HG03175 (cell line): ENCODE results near the gene SNRK.
"Not testable (repeated sequence)": the region's sequence is repeated elsewhere in the genome, so short reads cannot be mapped to it uniquely, and the experiment has no call there.

Source experiments
- ATAC-seq: cut with Tn5 transposase; IDR thresholded peaks from one replicate; pipeline ENCODE4 v1.9.1; 2021; ENCODE audit warnings: mild to moderate bottlenecking, moderate library complexity; ENCODE audit not compliant: unreplicated experiment

The SNRK gene

GRCh38 chr3:43343815-43344214 is 57.5 kb downstream of the SNRK start:
- ATAC-seq = no peak

- ATAC-seq = no peak
These were observed 58.2 kb downstream of the SNRK start for GRCh38 chr3:43344520-43344919.

DNA sequence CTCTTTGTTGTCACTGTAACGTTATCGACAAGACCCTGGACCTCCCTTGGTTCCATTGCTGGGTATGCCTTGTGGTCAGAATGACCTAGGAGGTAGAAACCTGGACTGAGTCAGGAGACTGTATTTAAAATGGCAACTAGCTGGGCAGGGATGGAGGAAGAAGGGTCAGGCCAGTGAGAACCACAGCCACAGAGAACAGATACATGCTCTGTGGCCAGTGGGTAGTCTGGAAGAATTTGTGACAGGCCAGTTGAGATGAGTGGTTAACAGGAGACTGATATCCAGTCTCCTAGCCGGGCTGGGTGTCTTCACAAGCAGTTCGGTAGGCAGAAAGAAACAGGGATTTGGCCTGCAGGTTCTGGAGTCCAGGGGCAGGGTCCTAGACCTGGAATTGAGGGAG is 58.9 kb downstream of the SNRK start:
- ATAC-seq = no peak

GRCh38 chr3:43345877-43346276 is 59.5 kb downstream of the SNRK start:
- no peak for ATAC-seq

- ATAC-seq = no peak
These were observed 60.8 kb downstream of the SNRK start for GRCh38 chr3:43346978-43347749.

GRCh38 chr3:43347774-43348173 is 61.4 kb downstream of the SNRK start:
- ATAC-seq = no peak

DNA sequence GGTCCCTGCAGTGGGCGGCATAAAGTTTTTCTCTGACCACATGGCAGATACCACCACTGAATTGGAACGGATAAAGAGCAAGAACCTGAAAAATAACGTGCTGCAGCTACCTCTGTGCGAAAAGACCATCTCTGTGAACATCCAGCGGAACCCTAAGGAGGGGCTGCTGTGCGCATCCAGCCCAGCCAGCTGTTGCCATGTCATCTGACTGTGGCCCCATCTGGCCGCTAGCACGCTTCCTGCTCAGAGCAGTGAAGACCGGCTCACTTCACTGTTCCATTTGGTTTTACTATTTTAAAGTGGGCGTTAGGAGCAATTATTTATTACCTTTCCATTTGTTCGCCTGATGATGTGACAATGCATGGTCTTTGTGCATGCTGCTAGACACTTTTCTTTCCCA is 62.0 kb downstream of the SNRK start:
- ATAC-seq = no peak

DNA sequence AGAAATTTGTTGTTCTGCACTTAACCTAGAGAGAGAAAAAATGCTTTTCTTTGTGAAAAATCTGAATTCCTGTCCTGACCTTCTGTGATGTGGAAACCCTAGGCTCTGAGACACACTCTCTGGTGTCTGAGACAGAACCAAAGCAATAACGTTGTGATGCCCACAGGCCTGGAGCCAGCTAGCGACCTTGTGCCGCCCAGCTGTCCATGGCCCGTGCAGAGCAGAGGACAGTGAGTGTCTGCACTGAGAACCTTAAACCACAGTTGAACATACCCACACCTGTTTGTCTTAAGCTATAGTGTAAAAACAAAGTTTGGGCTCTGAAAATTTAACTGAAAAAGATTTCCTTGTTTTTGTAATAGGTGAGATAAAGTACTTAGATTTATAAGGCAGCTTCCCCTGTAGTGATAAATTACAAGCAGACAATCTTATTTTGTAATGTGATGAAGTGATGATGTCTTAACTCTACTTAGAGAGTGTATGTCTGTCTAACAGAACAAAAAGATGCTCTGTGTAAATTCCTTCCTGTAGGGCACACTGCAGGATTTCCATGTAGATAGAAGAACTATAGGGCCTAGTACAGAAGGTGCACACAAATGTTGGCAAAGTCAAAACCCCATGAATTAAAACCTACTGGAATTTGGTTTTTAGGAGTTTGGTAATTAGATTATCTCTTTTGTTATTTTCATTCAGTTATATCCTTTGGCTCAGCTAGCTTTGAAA is 62.7 kb downstream of the SNRK start:
- no peak for ATAC-seq

DNA sequence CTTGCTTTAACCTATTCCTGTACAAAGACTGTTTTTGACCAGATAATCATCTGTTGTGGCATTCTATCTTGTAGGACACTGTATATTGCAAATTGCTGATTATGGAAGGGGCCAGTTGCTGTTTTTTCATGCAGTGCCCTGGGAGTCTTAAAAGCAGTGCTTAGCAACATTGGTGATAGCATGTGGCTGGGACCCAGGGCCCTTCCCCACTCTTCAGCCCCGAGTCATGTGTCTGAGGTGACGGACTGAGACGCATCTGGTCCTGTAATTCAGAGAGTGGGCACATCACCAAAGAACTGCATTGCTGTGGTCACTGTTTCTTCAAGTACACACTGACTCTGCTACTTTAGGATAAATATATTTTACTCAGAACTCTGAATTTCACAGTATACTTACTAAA is 63.4 kb downstream of the SNRK start:
- ATAC-seq = no peak

DNA sequence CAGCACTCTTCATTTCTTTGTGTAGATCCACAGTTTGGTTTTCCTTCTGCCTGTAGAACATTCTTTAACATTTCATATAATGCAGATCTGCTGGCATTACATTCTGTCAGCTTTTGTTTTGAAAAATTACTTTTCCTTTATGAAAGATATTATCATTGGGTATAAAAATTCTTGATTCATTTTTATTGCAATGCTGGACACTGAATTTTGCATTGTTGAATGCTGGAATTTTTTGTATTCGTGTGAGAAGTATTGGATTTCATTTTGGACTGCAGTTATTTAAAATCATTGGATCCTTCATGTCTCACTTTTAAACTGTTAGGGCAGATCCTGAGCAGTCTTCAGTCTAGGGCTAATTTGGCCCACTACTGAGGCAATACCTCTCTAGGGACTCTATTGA is 67.1 kb downstream of the SNRK start:
- ATAC-seq = no peak

GRCh38 chr3:43353923-43354670 is 67.8 kb downstream of the SNRK start:
- no peak for ATAC-seq

- ATAC-seq = not testable (repeated sequence)
These were observed 69.7 kb downstream of the SNRK start for GRCh38 chr3:43356033-43356432.

- no peak for ATAC-seq
These were observed 74.7 kb downstream of the SNRK start for GRCh38 chr3:43361077-43361476.

GRCh38 chr3:43362183-43362582 is 75.8 kb downstream of the SNRK start:
- no peak for ATAC-seq

DNA sequence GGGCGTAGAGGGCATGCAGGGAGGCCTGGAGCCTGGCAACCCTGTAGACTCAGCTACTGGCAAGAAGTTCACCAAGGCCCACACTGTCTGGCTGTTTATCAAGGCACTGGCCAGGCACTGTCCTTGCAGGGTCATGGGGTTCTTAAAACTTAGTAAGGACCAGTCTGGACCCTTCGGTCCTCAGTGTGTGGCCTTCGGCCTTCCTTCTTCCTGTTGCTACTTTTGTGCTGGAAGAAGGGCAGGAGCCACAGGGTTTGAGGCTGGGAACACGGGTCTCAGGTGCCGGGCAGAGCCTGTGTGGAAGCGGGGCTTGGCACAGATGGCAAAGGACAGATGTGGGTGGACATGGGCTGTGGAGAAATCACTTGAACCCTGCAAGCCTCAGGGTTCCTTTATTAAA is 76.6 kb downstream of the SNRK start:
- no peak for ATAC-seq

DNA sequence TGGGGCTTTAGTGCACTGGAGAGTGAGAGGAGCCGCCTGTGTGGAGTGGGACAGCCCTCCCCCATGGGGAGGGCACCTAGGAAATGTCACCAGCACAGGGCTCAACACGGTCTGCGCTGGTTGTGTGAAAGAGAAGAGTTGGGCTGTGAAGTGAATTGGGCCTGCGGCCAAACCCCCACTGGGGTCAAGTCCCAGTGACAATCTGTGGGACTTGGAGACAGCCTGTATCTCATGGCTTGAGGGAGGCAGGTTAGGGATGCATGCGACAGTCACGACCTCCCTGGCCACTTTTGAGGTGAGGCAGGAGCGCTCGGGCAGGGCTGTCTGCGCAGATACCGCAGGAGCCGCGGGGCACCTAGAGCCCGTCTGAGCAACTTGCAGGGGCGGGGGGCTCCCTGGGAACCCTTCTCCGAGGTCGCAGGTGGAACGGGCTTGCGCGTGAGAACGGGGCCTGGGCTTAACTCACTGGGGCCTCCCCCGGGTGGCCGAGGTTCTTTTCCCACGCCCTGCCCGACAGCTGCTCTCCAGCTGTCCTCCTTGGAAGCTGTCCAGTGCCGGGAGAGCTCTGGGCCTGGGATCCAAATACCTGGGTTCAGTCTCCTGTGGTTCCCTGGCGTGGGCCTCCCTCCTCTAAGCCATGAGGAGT is 77.4 kb downstream of the SNRK start:
- no peak for ATAC-seq

DNA sequence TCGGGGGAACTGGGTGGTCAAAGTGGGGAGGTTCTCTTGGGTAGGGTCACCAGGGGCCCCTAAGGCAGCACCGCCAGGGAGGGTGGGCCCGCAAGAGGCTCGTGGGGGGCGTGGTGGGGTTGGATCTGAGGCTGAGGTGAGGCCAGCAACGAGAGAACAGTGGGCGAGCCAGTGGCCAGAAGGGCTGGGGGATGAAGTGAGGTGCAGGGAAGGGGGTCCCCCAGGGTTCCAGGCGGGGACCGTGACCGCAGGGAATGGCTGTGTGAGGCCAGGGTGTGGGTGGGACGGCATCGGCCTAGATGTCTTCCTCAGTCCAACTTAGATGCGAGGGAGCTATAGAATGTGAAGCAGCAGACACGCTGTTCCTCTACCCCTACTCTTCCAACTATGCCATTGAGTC is 78.2 kb downstream of the SNRK start:
- ATAC-seq = no peak

DNA sequence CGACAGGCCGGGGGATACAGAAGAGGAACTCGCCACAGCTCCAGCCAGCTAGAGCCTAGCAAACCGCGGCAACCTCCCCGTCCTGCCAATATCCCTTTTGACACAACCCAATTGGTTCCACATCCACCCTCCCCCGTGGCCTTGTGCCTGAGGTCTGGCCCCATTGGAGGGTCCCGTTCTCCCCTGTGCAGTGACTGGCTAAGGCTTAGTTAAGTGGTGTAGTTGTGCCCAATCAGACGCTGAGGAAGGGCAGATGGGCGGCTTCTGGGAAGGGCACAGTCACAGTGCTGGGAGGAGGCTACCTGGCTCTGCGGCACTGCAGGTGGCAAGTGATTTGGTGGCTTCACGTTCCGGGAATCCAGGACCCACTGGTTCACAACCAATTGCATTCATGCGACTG is 78.6 kb downstream of the SNRK start:
- ATAC-seq = no peak

DNA sequence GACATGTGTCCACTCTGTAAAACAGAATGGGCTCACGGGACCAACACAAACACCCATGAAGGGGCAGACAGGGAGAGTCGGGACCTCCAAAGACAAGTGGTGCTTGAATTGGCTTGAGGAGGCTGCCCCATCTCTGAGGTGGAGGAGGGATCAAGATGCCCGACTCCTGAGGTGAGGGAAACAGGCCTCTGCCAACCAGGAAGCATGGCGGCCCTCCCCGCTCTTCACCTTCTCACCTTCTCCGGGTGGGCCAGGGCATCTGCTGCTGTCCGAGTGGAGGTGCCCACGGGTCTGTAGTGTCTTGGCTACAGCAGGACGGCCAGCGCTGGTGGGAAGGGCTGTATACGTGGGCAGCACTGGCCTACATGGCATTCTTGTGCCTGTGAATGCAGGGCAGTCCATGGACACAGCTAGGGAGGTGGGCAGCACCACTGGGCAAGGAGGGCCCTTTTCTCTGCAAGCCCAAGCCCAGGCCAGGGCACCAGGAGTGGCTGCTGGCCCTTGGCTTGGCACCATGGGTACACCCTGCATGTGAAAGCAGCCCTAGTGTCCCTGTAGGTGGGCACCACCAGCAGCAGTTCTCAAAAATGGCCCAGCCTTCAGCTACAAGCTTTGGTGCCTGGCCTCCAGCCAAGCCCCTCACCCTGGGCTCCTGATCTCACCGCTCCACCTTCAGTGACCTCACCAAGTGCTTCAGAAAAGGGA is 79.4 kb downstream of the SNRK start:
- ATAC-seq = no peak

DNA sequence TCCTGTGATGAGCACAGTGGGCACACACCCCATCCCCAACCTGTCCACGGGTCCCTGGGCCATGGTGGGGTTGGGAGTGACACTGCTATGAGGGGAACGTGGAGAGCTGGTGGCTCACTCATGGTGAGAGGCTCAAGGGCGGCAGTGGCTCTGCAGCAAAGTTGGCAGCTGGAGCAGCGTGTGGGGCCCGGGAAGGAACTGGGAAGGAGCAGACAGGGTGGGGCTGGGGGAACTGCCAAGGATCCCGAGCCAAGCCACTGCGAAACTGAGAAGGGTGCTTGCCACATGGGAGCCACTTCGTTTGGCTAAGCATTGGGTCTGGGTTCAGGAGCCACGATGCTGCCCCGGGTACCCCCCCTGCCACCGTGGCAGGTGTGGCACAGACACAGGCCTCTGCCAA is 80.1 kb downstream of the SNRK start:
- no peak for ATAC-seq

- ATAC-seq = no peak
These were observed 80.5 kb downstream of the SNRK start for GRCh38 chr3:43366885-43367284.
